ENCODE measurements around the gene ACSF3. TPM values are rescaled to one million over a fixed set of nuclear protein-coding genes. Genes with fewer than 3 reads are reported as not detected.

ACSF3 gene
- total RNA-seq, 1 experiment from 2014 or later = 74.5 TPM

- ATAC-seq (no peak), DNase-seq (ENCODE audit: low read depth, low spot score) (no peak)
- ChIA-PET POLR2A (interaction anchor here (0.6 to 1.1 kb wide), 2 partner anchors 19 to 755 kb away, joined by 3 read pairs; no protein-coding TSS in a partner anchor), RAD21 (ENCODE audit: low non-redundant PET in 1 of 2, low total read pairs in 2 of 2, uncharacterized antibody in 2 of 2, unreplicated experiment in 2 of 2) (interaction anchor here in 1 of 2 experiments (0.5 kb wide), 1 partner anchor 19 kb away, joined by 4 read pairs; no protein-coding TSS in a partner anchor), CTCF (no interaction called here)
- H4K20me1 ChIP-seq (ENCODE audit: insufficient read depth) = no peaks in the 10 kb centered on the region
- H2AFZ ChIP-seq (ENCODE audit: low read depth, low read length, poor library complexity, severe bottlenecking) = no peak overlapping the region
- no peak overlapping the region; the same call in 1 of the 2 replicates for H3K27ac ChIP-seq (ENCODE audit: low read depth, low read length)
- BruUV-seq (replicated peaks) = no TSS peak
- H3K4me3 ChIP-seq (replicated peaks in 1 of 2; ENCODE audit: low read depth in 1 of 2, low read length in 2 of 2) = no peak overlapping the region
- H3K9me2 ChIP-seq (ENCODE audit: insufficient read depth) = no peaks in the 10 kb centered on the region
- peaks cover 19 to 25% of the 10 kb centered on the region in 2 experiments for H3K4me1 ChIP-seq (ENCODE audit: control insufficient read depth in 1 of 2, insufficient read depth in 2 of 2, low read length in 2 of 2)
- H3K4me2 ChIP-seq (ENCODE audit: low read length) = no peak overlapping the region
- H3K36me3 ChIP-seq (ENCODE audit: control insufficient read depth in 1 of 2, insufficient read depth in 2 of 2, low read length in 2 of 2) = no peaks in the 10 kb centered on the region
- TF ChIP-seq YY1 (IDR thresholded peaks at IDR 0.05; ENCODE audit: extremely low read depth, insufficient replicate concordance, low read depth, low read length) (no peak), SP1 (IDR thresholded peaks at IDR 0.05; ENCODE audit: low read depth) (no peak), EGR1 (IDR thresholded peaks at IDR 0.05; ENCODE audit: low read depth) (no peak), ZBTB33 (IDR thresholded peaks at IDR 0.05; ENCODE audit: extremely low read depth, insufficient replicate concordance, low read length) (no peak), EZH2phosphoT487 (IDR thresholded peaks at IDR 0.05; ENCODE audit: borderline replicate concordance) (no peak), EZH2 (IDR thresholded peaks at IDR 0.05) (no peak), POLR2AphosphoS5 (IDR thresholded peaks at IDR 0.05; ENCODE audit: low read depth, low read length) (no peak), ZNF274 (IDR thresholded peaks at IDR 0.05; ENCODE audit: low read depth, low read length) (no peak), POLR2A (IDR thresholded peaks at IDR 0.05; ENCODE audit: borderline replicate concordance, extremely low read depth, insufficient read depth, insufficient read length) (no peak), TCF7L2 (IDR thresholded peaks at IDR 0.05; ENCODE audit: borderline replicate concordance, extremely low read depth, insufficient read depth, insufficient read length) (no peak), CBX3 (IDR thresholded peaks at IDR 0.05; ENCODE audit: low read depth) (no peak), REST (IDR thresholded peaks at IDR 0.05; ENCODE audit: low read depth) (no peak), RAD21 (IDR thresholded peaks at IDR 0.05; ENCODE audit: low read depth) (no peak)
- TF ChIP-seq, protein P1, sequence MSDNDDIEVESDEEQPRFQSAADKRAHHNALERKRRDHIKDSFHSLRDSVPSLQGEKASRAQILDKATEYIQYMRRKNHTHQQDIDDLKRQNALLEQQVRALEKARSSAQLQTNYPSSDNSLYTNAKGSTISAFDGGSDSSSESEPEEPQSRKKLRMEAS (IDR thresholded peaks at IDR 0.05) = no peak
- TF ChIP-seq, protein P2, sequence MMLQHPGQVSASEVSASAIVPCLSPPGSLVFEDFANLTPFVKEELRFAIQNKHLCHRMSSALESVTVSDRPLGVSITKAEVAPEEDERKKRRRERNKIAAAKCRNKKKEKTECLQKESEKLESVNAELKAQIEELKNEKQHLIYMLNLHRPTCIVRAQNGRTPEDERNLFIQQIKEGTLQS (IDR thresholded peaks at IDR 0.05) = no peak
- TF ChIP-seq, protein P3, sequence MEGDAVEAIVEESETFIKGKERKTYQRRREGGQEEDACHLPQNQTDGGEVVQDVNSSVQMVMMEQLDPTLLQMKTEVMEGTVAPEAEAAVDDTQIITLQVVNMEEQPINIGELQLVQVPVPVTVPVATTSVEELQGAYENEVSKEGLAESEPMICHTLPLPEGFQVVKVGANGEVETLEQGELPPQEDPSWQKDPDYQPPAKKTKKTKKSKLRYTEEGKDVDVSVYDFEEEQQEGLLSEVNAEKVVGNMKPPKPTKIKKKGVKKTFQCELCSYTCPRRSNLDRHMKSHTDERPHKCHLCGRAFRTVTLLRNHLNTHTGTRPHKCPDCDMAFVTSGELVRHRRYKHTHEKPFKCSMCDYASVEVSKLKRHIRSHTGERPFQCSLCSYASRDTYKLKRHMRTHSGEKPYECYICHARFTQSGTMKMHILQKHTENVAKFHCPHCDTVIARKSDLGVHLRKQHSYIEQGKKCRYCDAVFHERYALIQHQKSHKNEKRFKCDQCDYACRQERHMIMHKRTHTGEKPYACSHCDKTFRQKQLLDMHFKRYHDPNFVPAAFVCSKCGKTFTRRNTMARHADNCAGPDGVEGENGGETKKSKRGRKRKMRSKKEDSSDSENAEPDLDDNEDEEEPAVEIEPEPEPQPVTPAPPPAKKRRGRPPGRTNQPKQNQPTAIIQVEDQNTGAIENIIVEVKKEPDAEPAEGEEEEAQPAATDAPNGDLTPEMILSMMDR (IDR thresholded peaks at IDR 0.05 in 2 of 3, conservative IDR thresholded peaks at IDR 0.05 in 1 of 3; ENCODE audit: borderline replicate concordance in 1 of 3, insufficient read depth in 1 of 3, low read depth in 2 of 3, low read length in 2 of 3) = no peak
- H3K9me3 ChIP-seq (ENCODE audit: control insufficient read depth in 1 of 2, insufficient read depth in 1 of 2, low read depth in 1 of 2, low read length in 2 of 2) = no peaks in the 10 kb centered on the region
- H3K79me2 ChIP-seq (ENCODE audit: insufficient read depth, low read length) = no peaks in the 10 kb centered on the region
- H3K27me3 ChIP-seq (ENCODE audit: insufficient read depth, low read length) = no peaks in the 10 kb centered on the region
- no peak overlapping the region for H3K9ac ChIP-seq (ENCODE audit: low read length)
- intact Hi-C loops (cut with micrococcal nuclease) = no loop called here
Observed at GRCh38 chr16:89173174-89173921, 79.7 kb downstream of the ACSF3 start.
